Measurements from ENCODE around the gene MEGF9.
A peak's percentile ranks its signal among the peaks of the same experiment; 100 is the strongest.

Gene MEGF9

DNA sequence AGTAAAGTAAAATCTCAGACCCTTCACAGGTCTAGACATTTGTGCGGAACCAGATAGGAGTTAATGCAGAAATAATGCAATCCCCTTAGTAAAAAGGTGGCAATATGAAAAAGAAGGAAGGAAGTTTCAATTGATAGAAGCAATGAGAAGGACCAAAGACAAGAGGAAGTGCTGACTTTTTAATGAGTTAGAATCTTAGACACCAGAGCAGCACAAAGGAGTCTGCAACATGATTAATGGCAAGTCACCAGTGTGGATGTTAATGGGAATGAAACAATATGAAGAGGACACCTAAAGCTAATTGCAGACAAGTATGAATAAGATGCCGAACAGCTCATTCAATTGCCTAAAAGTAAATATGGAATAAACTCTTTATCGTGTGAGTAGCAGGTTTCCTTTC lies 50.9 kb downstream of the MEGF9 start:
- no peak for DNase-seq (ENCODE audit: low read depth in 2 of 2)
- H3K4me3 ChIP-seq (replicated peaks in 1 of 2; ENCODE audit: low read depth in 2 of 2, low read length in 2 of 2) = no peak overlapping the region
- TF ChIP-seq, protein P1, sequence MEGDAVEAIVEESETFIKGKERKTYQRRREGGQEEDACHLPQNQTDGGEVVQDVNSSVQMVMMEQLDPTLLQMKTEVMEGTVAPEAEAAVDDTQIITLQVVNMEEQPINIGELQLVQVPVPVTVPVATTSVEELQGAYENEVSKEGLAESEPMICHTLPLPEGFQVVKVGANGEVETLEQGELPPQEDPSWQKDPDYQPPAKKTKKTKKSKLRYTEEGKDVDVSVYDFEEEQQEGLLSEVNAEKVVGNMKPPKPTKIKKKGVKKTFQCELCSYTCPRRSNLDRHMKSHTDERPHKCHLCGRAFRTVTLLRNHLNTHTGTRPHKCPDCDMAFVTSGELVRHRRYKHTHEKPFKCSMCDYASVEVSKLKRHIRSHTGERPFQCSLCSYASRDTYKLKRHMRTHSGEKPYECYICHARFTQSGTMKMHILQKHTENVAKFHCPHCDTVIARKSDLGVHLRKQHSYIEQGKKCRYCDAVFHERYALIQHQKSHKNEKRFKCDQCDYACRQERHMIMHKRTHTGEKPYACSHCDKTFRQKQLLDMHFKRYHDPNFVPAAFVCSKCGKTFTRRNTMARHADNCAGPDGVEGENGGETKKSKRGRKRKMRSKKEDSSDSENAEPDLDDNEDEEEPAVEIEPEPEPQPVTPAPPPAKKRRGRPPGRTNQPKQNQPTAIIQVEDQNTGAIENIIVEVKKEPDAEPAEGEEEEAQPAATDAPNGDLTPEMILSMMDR (IDR thresholded peaks at IDR 0.05; ENCODE audit: low read depth, low read length) = no peak

DNA sequence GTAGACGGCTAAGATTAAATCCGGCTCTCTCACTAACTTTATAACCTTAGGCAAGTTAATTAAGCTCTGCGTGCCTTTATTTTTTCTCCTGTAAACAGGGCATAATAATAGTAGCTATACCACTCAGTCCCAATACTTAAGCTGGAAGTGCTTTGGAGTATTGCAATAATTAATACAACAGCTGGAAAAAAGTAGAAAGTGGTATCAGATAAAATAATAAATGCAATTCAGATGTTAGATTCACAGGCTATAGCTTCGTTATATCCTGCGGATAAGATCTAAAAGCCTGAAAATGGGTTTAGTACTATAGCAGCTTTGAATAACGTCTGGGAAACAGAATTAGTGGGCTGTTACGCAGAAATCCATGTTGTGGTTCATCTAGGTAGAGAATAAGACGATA lies 51.8 kb downstream of the MEGF9 start:
- no peak overlapping the region for H3K4me3 ChIP-seq (replicated peaks in 1 of 2; ENCODE audit: low read depth in 2 of 2, low read length in 2 of 2)

DNA sequence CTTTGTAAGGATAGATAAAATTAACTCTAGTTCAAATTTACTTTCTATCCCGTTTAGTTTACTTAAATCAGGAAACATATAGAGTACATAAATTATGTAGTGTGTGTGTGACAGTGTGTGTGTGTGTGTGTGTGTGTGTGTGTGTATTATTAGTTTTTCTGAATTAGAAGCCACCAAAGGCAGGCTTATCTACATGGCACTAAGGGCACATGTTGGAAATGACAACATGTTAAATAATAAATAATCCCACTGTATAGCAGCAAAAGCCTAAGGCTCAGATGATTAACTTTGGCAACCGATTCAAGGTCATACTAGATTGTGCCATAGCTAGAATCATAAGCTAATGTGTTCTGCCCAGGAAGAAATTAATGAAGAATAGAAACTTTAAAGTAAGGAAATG lies 54.6 kb downstream of the MEGF9 start:
- no peak for DNase-seq (ENCODE audit: low read depth in 2 of 2)
- H3K4me3 ChIP-seq (replicated peaks in 1 of 2; ENCODE audit: low read depth in 2 of 2, low read length in 2 of 2) = no peak overlapping the region
- TF ChIP-seq, protein P1 (IDR thresholded peaks at IDR 0.05; ENCODE audit: low read depth, low read length) = no peak

More for the DNA sequence above, 51.8 kb downstream of the MEGF9 start:
- TF ChIP-seq, protein P1 (IDR thresholded peaks at IDR 0.05; ENCODE audit: low read depth, low read length) = no peak
- no peak for DNase-seq (ENCODE audit: low read depth in 2 of 2)

DNA sequence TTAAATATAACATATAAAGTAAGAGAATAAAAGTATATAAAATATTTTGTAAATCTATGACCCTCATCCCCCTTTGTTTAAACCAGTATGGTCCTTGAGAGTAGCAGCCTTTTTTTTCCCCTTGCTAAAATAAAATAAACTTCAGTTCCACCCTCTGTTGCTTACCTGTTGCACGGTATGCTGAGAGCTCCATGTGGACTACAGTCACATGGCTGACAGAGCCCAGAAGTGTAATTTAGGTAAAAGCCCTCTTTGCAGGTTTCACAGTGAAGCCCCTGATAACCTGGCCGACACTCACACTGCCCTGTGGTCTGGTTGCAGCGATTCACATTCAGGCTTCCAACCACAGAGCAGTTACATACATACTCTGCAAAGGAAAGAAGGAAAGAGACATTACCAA lies 55.1 kb downstream of the MEGF9 start:
- H3K4me3 ChIP-seq (replicated peaks in 1 of 2; ENCODE audit: low read depth in 2 of 2, low read length in 2 of 2) = no peak overlapping the region
- DNase-seq (ENCODE audit: low read depth in 2 of 2) = no peak
- TF ChIP-seq, protein P1 (IDR thresholded peaks at IDR 0.05; ENCODE audit: low read depth, low read length) = no peak

DNA sequence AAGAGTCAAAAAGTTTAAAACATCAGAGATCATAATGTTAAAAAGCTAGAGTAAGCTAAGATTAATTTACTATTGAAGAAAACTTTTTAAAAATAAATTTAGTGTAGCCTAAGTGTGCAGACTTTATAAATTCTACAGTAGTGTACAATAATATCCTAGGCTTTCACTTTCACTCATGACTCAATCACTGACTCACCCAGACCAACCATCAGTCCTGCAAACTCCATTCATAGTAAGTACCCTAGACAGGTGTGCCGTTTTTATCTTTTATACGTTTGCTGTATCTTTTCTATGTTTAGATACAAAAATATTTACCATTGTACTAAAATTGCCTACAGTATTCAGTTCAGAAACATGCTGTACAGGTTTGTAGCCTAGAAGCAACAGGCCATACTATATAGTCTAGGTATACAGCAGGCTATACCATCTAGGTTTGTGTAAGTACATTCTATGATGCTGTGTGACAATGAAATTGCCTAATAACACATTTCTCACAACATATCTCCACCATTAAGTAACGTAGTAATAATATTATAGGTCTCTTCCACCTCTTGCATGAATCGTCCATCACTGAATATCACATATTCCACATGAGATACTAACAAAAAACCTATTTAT lies 59.2 kb downstream of the MEGF9 start:
- no peak overlapping the region for H3K4me3 ChIP-seq (replicated peaks in 1 of 2; ENCODE audit: low read depth in 2 of 2, low read length in 2 of 2)
- TF ChIP-seq, protein P1 (IDR thresholded peaks at IDR 0.05; ENCODE audit: low read depth, low read length) = no peak
- DNase-seq (ENCODE audit: low read depth in 2 of 2) = peak in 1 of 2 donors; percentile 59

DNA sequence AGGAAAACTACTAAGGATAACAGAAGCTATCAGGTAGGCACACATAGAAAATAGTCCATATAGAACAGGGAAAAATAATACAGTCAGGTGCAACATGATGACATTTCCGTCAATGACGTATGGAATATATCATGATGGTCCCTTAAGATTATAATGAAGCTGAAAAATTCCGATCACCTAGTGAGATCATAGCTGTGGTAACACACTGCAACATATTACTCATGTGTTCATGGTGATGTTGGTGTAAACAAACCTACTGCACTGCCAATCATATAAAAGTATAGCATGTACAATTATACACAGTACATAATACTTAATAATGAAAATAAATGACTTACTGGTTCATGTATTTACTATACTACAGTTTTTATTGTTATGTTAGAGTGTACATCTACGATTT lies 60.0 kb downstream of the MEGF9 start:
- no peak overlapping the region for H3K4me3 ChIP-seq (replicated peaks in 1 of 2; ENCODE audit: low read depth in 2 of 2, low read length in 2 of 2)
- DNase-seq (ENCODE audit: low read depth in 2 of 2) = peak in 1 of 2 donors; percentile 11
- TF ChIP-seq, protein P1 (IDR thresholded peaks at IDR 0.05; ENCODE audit: low read depth, low read length) = no peak

DNA sequence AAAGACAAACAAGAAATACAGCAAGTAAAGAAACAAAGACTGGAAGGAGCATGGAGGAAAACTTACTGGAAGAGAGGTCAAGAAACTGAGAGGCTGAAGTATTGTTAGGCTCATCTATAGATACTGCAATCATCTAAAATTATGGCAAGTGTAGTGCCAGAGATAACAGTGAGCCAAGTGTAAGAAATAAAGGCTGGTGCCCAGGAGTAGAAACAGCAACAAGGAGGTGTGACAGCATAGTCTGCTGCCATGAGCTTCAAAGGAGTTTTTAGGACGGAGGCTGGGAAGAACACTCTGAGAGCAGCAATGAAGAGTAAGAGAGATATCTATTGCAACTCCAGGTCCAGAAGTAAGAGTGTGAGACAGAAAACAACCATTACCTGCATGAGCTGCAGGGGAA lies 60.5 kb downstream of the MEGF9 start:
- no peak for DNase-seq (ENCODE audit: low read depth in 2 of 2)
- TF ChIP-seq, protein P1 (IDR thresholded peaks at IDR 0.05; ENCODE audit: low read depth, low read length) = no peak
- no peak overlapping the region for H3K4me3 ChIP-seq (replicated peaks in 1 of 2; ENCODE audit: low read depth in 2 of 2, low read length in 2 of 2)

Data from cardiac fibroblast (primary cell).